IPS-NIHi7 (cell line): ENCODE results near the gene CD72.
"Not testable (repeated sequence)": the region's sequence is repeated elsewhere in the genome, so short reads cannot be mapped to it uniquely, and the experiment has no call there.

Experiments used
- DNase-seq: peaks from one replicate; pipeline ENCODE4 v3.0.0; 2012; ENCODE audit warnings: mixed read lengths; ENCODE audit errors: extremely low spot score

CD72 gene

DNA sequence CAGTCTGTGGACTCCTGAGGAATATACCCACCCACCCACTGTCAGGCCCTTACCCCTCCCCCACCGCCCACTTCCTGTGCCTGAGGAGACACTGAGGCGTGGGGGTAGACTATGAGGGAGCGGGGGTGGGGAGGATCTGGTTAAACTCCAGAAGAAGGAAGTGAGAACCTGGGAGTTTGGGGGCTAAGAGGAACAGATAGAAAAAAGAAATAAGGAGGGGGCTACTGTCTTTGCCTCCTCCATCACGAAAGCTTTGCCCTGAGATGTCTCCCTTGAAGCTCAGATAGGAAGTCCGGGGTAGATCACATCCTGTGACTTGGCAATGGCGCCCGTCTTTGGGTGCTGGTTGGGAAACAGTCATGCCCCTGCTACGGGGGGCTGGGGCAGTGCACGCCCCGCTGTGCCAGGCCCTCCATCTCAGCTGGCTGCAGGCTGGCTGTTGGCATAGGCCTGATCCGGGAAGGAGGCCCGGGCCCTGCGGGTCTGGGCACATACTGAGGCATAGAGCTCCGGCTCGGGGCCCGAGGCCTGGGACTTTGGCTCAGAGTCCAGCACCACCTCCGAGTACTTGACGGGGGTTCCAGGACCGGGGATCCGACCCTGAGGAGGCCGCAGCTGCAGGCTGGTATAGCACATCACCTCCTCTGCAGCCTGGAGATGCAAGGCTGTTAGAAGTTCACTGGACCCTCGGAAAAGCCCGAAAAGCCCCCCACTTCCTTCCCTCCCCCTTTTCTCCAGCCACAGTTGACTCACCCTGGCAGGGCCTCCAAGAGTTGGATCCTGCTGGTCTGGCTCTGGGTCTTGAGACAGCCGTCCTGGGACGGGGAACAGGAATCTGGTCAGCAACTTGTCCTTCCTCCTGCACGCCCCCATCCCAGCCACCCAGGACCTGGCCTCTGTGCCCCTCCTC, 31.5 kb upstream of the CD72 start:
- no peak for DNase-seq

DNA sequence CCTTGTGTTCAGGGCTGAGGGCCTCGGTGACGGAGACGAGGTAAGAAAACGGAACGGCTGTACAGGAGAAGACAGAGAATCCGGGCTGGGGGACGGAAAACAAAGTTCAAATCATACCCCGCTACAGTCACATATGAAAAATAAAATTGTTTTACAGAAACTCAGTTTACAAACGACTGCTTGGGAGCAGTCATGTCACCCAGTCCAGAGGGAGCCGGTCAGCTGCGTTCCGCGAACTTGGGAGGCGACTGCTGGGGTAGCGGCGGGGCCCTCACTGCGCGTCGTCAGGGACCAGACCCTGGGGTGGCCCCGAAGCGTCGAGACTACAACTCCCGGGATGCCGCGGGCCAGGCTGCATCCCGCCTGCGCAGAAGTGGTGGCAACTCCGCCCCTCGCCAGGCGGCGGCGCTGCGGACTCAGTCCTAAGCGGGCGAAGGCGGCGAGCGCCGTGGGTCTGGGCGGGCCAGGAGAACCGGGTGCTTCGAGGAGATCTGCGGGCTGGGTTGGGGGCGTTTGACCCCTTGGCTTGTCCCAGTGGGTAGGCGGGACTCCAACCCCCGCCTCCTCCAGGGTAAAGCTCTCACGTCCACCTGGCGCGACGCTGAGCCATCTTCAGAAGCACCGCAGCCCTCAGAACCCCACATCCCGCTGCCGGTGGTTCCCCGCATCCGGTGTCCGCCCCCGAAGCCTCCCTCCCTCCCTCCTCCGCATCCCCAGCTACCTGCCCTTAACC, 28.5 kb upstream of the CD72 start:
- peak; percentile 95 for DNase-seq

DNA sequence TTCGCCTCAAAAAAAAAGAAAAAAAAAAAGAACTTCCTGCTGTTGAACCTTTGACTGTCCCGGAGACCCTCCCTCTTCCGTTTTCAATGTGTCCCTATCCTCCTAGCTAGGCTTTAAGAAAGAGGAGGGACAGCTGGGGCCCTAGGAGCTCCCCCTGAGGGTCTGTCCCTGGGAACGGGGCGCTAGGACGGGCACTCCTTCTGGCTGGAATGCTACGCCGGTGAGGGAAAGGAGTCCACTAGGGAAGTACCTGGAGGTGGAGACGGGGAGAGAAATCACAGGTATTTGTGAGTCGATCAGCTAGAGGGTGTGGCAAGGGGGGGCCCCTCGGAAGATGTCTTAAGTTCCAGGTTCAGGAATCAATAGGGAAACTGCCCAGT, 27.9 kb upstream of the CD72 start:
- peak; percentile 78 for DNase-seq

DNA sequence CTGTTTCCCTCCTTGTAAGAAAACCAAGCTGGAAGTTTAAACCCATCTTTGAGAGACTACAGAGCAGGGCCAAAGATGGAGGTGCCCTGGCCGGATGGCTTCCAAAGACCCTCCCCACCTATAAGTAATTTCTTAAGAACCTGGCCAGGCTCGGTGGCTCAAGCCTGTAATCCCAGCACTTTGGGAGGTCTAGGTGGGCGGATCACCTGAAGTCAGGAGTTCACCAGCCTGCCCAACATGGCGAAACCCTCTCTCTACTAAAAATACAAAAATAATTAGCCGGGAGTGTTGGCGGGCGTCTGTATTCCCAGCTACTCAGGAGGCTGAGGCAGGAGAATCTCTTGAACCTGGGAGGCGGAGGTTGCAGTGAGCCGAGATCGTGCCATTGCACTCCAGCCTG, 27.5 kb upstream of the CD72 start:
- DNase-seq = not testable (repeated sequence)

DNA sequence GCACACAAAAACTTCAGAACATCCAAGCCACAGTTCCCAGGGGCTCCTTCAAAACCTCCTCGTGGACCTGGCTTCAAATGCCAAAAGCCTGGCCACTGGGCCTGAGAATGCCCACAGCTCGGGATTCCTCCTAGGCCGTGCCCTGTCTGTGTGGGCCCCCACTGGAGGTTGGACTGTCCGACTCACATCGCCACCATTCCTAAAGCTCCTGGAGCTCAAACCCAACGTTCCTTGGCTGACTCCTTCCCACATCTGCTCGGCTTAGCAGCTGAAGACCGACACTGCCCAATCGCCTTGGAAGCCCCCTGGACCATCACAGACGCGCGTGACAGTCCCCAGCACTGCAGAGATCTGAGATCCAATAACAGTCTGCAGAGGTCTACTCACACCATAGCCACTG, 24.8 kb upstream of the CD72 start:
- DNase-seq = no peak

DNA sequence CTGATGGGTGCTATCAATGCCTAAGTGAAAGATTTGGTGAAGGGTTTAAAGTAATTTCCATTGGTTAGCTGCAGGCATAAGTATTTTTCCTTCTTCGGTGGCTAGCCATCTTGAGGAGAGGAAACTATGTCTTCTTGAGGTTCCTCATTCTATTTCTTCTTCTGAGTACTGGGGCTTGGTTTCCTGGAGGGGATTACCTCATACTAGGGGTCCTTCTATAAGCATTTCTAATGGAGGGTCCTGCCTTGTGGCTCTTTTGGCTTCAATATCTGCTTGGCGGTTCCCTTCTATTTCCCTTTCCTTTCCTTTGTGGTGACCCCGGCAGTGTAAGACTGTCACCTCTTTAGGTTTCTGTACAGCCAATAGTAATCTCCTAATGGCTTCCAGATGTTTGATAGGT, 23.3 kb upstream of the CD72 start:
- not testable (repeated sequence) for DNase-seq

DNA sequence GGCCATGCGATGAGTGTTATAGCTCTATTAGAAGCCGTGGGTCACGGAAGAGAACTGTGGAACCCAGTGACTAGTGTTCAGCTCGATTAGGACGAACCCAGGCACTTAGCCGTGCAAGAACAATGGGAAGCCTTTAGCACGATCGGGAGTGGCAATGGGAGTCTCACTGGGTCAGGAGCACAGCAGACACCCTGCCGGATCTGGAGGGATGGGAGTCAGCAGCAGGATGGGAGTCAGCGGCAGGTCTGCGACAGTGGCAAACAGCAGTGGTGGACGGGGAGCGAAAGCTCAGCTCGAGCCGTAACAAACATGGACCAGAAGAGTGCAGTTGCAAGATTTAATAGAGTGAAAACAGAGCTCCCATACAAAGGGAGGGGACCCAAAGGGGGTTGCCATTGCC, 22.2 kb upstream of the CD72 start:
- not testable (repeated sequence) for DNase-seq

DNA sequence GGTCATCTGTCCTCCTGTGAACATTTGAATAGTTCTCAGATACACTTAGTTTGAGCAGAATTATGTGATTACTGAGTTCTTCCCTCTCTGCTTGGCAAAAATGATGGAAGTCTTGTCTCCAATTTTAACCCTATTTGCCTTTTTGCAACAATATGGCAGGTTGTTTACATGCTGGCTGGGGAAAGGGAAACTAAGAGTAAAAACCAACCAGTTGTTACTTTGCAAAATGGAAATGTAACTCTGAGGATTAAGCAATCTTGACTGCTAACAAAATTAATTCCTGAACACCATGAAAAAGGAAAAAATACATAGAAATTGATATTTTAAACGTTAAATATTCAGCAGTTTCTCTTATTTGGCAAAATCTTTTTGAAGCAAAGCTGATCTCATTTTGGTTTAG, 21.4 kb upstream of the CD72 start:
- DNase-seq = no peak

DNA sequence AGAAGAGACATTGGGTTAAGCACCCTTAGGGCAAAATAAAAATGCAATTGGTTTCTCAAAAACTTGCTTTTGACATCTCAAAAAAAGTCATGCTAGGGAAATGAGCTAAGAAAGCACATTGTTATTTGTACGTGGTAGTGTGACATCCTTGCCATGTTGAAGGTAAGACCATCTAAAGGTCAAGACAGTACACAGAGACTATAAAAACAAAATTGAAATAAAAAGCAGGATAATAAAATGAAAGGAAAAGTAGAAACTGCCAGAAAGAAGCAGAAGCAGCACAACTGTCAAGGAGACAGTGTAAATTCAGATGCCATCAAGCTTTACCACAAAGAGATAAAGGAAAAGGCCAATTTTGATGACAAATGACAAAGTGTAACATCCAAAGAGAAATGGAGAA, 21.0 kb upstream of the CD72 start:
- DNase-seq = not testable (repeated sequence)

DNA sequence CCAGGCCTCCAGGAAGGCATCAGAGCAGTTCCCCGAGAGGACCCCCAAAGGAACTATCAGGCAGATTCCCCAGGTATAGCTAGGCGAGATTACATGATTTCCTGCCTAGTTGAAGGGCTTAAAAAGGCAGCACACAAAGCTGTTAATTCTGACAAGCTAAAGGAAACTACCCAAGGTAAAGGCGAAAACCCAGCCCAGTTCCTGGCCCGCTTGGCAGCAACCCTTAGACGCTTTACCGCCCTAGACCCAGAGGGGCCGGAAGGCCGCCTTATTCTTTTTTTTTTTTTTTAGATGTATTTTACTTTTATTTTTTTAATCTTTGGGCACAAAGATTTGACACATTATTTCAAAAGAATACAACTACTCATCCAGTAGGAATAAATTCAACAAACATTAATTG, 20.5 kb upstream of the CD72 start:
- not testable (repeated sequence) for DNase-seq

DNA sequence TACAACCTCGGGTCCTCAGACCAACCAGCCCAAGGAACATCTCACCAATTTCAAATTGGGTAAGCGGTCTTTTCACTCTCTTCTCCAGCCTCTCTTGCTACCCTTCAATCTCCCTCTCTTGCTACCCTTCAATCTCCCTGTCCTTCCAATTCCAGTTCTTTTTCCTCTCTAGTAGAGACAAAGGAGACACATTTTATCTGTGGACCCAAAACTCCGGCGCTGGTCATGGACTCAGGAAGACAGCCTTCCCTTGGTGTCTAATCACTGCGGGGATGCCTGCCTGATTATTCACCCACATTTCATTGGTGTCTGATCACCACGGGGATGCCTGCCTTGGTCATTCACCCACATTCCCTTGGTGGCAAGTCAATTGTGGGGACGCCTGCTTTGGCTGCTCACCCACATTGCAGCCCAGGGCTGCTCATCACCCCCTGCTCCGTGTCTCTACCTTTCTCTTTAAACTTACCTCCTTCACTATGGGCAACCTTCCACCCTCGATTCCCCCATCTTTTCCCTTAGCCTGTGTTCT, 19.3 kb upstream of the CD72 start:
- not testable (repeated sequence) for DNase-seq

DNA sequence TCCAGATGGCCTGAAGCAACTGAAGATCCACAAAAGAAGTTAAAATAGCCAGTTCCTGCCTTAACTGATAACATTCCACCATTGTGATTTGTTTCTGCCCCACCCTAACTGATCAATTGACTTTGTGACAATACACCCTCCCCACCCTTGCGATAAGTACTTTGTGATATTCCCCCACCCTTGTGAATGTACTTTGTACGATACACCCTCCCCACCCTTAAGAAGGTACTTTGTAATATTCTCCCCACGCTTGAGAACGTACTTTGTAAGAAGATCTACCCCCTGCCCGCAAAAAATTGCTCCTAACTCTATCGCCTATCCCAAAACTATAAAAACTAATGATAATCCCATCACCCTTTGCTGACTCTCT, 18.6 kb upstream of the CD72 start:
- DNase-seq = not testable (repeated sequence)

DNA sequence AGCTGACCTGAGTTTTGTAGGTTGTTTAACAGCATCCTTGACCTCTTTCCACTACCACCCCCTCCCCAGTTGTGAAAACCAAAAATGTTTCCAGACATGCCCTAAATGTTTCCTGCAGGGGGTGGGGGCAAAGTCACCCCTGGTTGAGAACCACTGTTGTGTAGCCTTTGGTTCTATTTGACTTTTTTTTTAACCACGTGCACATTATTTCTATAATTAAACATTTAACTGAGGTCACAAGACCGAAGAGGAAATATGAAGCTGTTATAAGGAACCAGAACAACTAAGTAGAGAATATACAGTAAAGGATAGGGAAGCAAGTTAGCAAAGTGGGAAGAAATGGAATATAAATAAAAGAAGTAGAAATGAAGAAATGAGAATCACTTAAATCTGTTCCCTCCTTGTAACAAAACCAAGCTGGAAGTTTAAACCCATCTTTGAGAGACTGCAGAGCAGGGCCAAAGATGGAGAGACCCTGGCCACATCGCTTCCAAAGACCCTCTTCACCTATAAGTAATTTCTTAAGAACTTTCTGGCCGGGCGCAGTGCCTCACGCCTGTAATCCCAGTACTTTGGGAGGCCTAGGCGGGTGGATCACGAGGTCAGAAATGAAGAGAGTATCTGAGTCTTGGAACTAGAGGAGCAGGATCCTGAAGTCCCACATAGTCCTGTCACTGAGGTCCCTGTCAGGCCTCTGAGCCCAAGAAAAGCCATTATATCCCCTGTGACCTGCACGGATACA, 18.1 kb upstream of the CD72 start:
- DNase-seq = no peak

DNA sequence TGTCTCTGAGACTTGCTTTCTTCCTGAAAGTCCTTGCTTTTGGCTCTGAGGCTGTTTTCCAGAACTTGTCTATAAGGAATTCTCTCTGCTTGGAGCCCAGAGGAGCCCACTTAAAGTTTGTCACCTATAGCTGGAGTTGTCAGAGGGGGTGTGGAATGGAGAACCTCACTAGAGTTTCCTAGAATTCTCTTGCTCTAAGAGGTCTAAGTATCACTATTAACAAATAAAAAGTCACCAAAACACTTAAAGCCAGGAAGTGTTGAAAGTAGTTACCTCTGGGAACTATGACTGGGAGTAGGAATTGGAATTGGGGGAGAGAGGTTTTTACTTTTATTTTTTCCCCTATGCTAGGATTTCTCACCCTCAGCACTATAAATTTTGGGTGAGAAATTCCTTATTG, 17.5 kb upstream of the CD72 start:
- DNase-seq = no peak

DNA sequence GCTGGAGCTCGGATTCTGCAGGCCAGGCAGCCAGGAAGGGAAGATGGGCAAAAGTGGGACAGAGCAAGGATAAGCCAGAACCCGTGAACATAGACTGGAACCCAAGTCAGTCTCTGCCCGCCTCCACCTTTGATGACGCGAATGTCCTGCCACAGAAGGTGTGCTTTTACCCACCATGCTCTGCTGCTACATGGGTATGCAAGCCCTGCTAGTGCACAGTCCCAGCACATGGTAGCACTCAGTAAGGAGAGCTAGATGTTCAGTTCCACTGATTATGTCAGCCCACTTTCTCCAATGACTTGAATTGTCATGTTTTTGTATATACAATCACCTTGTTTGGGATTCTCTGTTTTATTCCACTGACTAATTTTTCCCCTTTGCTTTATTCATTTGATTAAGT, 11.4 kb upstream of the CD72 start:
- peak; percentile 7 for DNase-seq

DNA sequence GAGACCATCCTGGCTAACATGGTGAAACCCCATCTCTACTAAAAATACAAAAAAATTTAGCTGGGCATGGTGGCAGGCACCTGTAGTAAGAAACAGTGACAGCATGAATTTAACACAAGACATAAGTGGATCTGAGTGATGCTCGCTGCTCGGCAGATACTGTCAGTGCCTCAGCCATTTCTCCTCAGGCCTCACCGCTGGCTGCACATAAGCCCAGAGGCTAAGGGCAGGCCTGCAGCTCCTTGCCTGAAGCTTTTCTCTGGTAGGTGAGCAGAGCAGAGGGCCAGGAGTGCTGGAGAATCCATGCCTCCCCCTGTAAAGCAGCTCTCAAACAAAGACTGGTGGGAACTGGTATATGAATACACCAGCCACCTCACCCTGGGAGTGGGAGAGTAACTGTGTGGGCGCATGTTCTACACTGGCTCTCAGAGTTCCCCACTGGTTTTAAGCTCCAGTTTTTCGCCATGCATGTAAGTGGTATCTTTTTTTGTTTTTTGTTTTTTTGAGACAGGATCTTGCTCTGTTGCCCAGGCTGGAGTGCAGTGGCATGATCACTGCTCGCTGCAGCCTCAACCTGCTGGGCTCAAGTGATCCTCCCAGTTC, 10.3 kb upstream of the CD72 start:
- peak; percentile 3 for DNase-seq

DNA sequence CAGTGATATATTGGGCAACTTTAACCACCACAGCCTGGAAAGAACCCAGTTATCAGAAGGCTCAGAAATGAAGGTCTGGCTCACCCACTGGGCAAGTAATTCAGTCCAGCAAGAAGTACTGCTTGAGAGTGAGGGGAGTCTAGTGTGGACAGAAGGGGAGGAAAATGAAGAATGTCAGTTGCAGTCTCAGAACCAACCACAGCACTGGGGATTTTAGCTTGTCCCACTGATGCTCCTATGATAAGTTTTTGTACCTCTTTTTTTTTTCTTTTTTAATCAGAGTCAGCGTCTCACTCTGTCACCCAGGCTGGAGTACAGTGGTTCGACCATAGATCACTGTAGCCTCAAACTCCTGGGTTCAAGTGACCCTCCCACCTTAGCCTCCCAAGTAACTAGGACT, 9.4 kb upstream of the CD72 start:
- DNase-seq = no peak

DNA sequence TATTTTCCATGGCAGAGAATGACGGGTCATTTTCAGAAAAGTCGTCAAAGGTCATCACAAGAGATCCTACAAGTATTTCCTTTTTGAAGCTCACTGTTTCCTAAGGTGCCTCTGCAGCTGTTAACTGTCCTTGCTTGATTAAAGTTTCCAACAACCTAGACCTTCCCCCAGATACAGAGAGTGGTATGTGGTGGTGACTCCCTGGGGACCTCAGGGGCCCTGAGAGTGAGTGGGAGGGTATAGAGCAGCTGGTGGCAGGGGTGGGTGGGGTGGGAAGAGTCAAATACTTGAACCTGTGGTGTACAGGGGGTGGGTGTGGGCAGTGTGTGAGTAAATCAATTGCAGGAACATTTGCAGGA, 1.6 kb upstream of the CD72 start:
- DNase-seq = no peak

DNA sequence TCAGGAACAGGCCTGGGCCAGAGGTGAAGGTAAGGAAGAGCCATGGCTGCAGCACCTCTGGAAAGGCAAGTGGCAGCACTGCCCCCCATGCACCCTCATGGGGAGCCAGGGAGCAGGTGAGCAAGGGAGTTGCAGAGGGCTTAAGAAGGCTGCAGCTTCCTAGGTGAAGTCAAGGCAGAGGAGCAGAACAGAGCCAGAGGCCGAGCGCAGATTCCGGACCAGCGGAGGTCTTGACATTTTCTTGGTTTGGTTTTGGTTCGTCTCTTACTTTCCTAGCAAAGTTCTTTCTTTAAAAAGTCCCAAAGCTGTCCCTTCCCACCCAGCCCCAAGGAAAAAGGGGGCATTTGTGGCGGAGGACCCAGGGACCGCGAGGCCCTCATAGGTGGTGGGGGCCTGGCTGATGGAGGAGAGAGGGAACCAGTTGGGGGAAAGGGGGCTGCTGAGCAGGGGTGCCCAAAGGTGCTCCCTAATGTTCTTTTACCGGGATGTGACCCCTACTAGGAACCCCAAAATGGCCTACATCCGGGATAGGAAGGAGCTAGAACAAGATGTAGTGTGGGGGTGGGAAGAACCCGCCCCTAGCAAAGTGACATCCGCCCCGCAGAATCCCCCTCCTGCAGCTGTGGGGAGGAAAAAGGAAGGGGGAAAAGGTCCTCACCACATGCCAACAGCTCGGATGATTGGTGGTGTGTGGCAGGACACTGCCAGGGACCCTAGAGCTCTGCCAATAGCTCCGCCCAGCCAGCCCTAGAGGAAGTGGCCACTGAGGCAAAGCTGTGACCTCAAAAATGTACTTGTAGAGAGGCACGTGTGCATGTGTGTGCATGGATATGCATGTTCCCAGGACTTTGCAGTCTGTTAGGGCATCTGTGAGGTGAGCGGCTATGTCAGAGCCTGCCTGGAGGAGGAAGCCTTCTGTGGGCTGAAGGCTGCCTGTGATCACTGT, 914 bp upstream of the CD72 start:
- DNase-seq = no peak

DNA sequence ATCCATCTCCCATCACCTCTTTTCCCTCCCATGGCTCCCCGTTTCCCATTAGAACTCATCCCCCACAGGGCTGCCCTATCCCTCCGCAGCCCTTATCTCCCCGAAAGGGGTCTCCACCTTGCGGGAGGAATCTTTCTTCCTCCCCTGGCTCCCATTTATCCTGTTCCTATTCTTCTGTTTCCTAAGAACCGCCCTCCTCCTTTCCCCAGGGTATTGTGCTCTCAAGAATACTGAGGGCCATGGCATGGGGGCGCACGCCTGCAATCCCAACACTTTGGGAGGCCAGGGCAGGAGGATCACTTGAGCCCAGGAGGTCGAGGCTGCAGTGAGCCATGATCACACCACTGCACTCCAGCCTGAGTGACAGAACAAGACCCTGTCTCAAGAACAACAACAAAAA, 665 bp downstream of the CD72 start:
- no peak for DNase-seq
